SK-N-MC (cell line): ENCODE results near the gene C12orf54.

Experiments
- EZH2 ChIP-seq: fragments of 200-600 bp; sonication (generic); IDR thresholded peaks from one replicate; pipeline ENCODE4 v1.6.1; 2017; ENCODE audit warnings: antibody characterized with exemption
- POLR2AphosphoS5 ChIP-seq: IDR thresholded peaks from 2 replicates; pipeline ENCODE4 v1.6.1; 2012; ENCODE audit warnings: mild to moderate bottlenecking, low read depth, low read length, borderline replicate concordance

GRCh38 chr12:48446161-48446776 is 36.0 kb upstream of the C12orf54 start:
- TF ChIP-seq POLR2AphosphoS5, result no peak
- no peak for TF ChIP-seq EZH2
